Activated T-cell treated with anti-CD3 and anti-CD28 coated beads, Interleukin-2, amount 50 U/mL, for 1 hour (primary cell): ENCODE data around the gene TTLL11.
"Not testable (repeated sequence)": the region's sequence is repeated elsewhere in the genome, so short reads cannot be mapped to it uniquely, and the experiment has no call there.

Experiments used
- DNase-seq: peaks from one replicate; pipeline ENCODE4 v3.0.0-alpha.2; 2020

The TTLL11 gene

GRCh38 chr9:121896545-121896943 is 196.6 kb downstream of the TTLL11 start:
- no peak for DNase-seq

- no peak for DNase-seq
Measured at GRCh38 chr9:121895818-121896544, 197.1 kb downstream of the TTLL11 start.

GRCh38 chr9:121895358-121895757 is 197.8 kb downstream of the TTLL11 start:
- DNase-seq: no peak

GRCh38 chr9:121894380-121894779 is 198.7 kb downstream of the TTLL11 start:
- not testable (repeated sequence) for DNase-seq

GRCh38 chr9:121893786-121894185 is 199.3 kb downstream of the TTLL11 start:
- DNase-seq: no peak

- no peak for DNase-seq
Measured at GRCh38 chr9:121892706-121893105, 200.4 kb downstream of the TTLL11 start.

- no peak for DNase-seq
Measured at GRCh38 chr9:121890746-121891145, 202.4 kb downstream of the TTLL11 start.

GRCh38 chr9:121889990-121890563 is 203.0 kb downstream of the TTLL11 start:
- no peak for DNase-seq

GRCh38 chr9:121888438-121888775 is 204.7 kb downstream of the TTLL11 start:
- DNase-seq: no peak

- DNase-seq: no peak
Measured at GRCh38 chr9:121887553-121888437, 205.3 kb downstream of the TTLL11 start.

- no peak for DNase-seq
Measured at GRCh38 chr9:121886759-121887485, 206.2 kb downstream of the TTLL11 start.

GRCh38 chr9:121885345-121885901 is 207.7 kb downstream of the TTLL11 start:
- no peak for DNase-seq

GRCh38 chr9:121884057-121884541 is 209.0 kb downstream of the TTLL11 start:
- no peak for DNase-seq

- no peak for DNase-seq
Measured at GRCh38 chr9:121883281-121884056, 209.6 kb downstream of the TTLL11 start.

- DNase-seq: no peak
Measured at GRCh38 chr9:121881920-121882500, 211.1 kb downstream of the TTLL11 start.

GRCh38 chr9:121880343-121880898 is 212.7 kb downstream of the TTLL11 start:
- no peak for DNase-seq

GRCh38 chr9:121878271-121878822 is 214.8 kb downstream of the TTLL11 start:
- no peak for DNase-seq

GRCh38 chr9:121876658-121877271 is 216.3 kb downstream of the TTLL11 start:
- DNase-seq: no peak

- no peak for DNase-seq
Measured at GRCh38 chr9:121876255-121876654, 216.9 kb downstream of the TTLL11 start.

- DNase-seq: no peak
Measured at GRCh38 chr9:121874524-121874923, 218.6 kb downstream of the TTLL11 start.
